ENCODE results near the gene STRBP.

GRCh38 chr9:123211081-123211480 is 57.3 kb downstream of the STRBP start:
- TF ChIP-seq CTCF (IDR thresholded peaks at IDR 0.05), result no peak
- TF ChIP-seq POLR2A (IDR thresholded peaks at IDR 0.05), result no peak

Measured in testis (tissue), 2 donors.